ENCODE measurements around the gene VPS33B.

- TF ChIP-seq CTCF (IDR thresholded peaks at IDR 0.05 in 4 of 5, conservative IDR thresholded peaks at IDR 0.05 in 1 of 5) (no peak), POLR2A (IDR thresholded peaks at IDR 0.05) (no peak)
Measured at GRCh38 chr15:90982135-90982534, 40.3 kb downstream of the VPS33B start.
